GM11168 (cell line): ENCODE data around the gene KMT2C.
"Not testable (repeated sequence)": the region's sequence is repeated elsewhere in the genome, so short reads cannot be mapped to it uniquely, and the experiment has no call there.

Experiments used
- in situ Hi-C: fragments of 300-500 bp; cut with MboI; formaldehyde crosslinking; loops from one replicate; pipeline ENCODE4 v1.12.0; 2022; ENCODE audit warnings: low sequenced_read_pairs; ENCODE audit not compliant: unreplicated experiment

The KMT2C gene

DNA sequence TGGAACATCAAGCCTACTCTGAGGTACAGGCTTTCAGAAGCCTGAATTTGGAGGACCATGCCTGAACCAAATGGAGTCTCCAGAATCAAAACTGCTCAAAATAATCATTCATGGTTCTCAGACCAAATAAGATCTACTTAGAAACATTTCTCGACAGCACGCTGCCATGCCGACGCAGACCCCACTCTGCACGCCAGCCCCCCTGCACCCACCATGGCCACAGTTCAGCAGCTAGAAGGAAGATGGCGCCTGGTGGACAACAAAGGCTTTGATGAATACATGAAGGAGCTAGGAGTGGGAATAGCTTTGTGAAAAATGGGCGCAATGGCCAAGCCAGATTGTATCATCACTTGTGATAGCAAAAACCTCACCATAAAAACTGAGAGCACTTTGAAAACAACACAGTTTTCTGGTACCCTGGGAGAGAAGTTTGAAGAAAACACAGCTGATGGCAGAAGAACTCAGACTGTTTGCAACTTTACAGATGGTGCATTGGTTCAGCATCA lies 6.6 kb upstream of the KMT2C start:
- in situ Hi-C loops, result no loop called here

DNA sequence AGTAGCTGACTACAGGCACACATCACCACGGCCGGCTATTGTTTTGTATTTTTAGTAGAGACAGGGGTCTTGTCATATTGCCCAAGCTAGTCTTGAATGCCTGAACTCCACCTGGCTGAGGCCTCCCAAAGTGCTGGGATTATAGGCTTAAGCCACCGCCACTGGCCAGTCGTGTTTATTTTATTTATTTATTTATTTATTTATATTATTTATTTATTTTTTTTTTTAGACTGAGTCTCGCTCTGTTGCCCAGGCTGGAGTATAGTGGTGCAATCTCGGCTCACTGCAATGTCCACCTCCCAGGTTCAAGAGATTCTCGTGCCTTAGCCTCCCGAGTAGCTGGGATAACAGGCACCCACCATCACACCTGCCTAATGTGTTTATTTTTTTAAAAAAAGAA lies 6.0 kb upstream of the KMT2C start:
- in situ Hi-C loops, result not testable (repeated sequence)

DNA sequence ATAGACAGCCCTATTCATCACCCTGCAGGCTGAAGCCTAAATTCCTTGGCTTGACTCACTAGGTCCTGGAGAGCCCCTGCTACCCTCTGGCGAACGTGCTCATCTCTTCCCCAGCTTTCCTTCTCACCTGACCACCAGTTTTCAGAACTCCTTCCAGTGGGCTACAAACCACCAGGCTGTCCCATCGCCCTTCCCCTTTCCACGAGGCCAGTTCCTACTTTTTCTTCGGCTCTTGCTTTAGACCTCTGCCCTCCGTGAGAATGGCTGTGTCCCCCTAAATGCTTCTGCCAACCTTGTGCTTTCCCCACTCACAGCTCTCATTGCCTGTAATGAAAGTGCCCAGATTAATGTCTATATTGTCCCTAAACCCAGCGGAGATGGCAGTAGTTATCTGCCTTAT lies 5.4 kb upstream of the KMT2C start:
- in situ Hi-C loops, result not testable (repeated sequence)

DNA sequence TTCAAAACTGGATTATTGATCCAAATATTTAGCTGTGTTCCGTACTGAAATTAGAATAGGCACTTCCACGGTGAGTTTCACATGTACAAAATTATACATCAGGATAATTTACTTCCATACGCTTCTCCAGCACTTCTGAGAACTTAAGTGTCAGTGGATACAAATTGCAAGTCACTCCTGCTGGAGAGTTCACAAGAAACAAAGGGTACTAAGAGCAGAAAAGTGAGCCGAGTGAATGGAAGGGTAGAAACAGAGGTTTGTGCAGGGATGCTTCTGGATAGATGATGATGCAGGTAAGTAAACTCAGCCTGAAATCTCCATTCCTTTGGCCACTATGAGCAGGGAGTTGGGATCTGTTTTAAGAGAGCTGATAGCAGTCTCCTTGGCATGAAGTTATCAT lies 2.2 kb upstream of the KMT2C start:
- in situ Hi-C loops, result loop anchor here (10.0 kb wide), 1 partner anchor 103 kb away; no protein-coding TSS in a partner anchor

DNA sequence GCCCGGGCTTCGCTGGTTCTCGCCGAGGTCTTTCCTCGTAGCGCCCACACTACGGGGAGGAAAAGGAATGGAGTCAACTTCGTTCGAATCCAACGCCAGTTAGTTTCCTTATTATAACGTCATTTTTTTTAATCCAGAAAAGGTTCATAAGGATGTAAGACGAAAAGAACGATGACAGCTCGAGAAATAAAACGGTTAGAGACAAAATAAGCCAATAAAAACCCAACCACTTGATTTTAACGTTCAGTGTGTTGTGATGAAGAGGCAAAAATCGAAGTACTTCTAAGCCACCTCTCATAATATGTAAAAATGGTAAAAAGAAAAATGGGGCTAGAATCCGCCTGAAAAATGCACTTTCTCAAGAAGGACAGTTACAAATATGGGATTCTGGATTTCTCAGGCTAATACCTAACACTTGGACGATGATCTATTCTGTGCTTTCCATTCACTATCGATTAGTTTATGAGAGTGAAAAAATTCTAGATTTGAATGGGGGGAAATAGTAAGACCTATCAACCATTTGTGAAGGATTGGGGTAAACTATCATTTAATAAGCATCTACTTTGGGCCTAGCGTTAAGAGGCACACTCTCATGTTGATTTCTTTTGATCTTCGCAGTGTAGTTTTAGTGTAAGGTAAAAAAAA lies 1.2 kb upstream of the KMT2C start:
- in situ Hi-C loops, result loop anchor here (10.0 kb wide), 1 partner anchor 102 kb away; no protein-coding TSS in a partner anchor

DNA sequence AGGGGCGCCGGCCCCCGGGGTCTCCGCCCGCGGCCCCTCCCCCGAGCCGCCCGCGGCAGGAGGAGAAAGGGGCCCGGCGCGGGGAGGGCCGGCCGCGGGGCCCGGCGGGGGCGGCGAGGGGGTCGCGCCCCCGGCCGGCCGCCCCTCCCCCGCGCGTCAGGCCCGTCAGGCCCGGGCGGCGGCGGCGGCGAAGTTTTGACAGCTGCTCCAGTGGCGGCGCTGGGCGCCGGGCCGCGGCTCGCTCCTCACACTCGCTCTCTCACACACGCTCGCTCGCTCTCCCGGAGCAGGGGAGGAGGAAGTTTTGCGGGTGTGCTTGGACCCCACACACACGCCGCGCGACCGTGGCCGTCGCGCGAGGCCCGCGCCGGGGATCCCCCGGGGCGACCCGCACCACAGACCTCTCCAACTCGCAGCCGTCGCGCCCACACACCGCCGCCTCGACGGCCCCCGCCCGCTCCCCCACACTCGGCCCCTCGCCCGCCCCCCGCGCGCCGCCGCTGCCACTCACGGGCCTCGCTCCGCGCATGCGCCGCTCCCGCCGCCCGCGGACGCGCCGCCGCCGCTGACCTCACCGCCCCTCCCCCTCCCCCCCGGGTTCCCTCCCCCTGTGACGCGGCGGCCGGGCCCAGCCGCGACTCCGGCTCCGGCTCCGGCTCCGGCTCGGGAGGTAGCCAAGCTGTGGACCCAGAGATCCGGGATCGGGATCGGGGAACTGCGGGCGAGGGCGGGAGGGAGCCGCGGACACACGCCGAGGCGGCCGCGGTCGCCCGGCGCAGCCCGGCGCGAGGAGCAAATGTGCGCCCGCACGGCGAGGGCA lies 518 bp upstream of the KMT2C start:
- in situ Hi-C loops, result loop anchor here (10.0 kb wide), 1 partner anchor 102 kb away; no protein-coding TSS in a partner anchor

DNA sequence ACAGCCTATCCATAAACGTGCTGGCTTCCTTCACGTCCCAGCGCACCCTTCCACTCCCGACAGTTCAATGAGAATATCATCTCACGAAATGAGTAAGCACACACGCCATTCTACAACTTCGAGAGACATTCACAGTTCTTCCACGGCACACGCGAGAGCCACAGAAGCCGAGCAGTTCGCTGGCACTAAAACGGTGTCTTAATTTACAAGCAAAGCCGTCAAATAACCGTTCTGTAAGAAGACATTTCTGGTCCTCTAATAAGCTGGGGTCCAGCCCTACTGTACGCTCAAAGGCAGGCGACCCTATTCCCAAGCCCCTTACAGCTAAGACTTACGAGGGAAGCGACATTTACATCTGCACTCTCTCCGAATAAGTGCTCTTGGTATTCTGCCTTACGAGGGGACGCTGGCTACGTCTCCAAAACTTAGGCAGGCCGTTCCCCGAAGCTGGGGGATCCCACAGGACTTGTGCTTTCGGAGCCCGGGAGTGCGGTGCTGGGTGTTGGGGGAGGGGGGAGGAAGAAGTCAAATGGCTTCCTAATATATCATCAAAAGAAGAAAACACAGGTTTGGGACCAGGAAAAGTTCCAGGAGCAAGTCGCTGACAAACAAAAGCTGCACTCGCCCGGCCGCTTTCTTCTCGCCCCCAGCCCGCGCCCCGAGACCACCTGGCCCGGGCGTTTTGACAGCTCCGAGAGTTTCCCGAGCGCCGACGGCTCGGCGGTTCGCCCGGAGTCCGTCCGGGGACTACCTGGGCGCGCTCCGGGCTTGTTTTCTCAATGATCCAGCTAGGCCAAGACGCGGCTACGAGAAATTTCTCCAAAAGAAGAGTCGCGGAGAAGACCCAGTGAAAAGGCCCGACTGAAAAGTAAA lies 1.1 kb downstream of the KMT2C start:
- in situ Hi-C loops, result loop anchor here (10.0 kb wide), 1 partner anchor 100 kb away; no protein-coding TSS in a partner anchor

DNA sequence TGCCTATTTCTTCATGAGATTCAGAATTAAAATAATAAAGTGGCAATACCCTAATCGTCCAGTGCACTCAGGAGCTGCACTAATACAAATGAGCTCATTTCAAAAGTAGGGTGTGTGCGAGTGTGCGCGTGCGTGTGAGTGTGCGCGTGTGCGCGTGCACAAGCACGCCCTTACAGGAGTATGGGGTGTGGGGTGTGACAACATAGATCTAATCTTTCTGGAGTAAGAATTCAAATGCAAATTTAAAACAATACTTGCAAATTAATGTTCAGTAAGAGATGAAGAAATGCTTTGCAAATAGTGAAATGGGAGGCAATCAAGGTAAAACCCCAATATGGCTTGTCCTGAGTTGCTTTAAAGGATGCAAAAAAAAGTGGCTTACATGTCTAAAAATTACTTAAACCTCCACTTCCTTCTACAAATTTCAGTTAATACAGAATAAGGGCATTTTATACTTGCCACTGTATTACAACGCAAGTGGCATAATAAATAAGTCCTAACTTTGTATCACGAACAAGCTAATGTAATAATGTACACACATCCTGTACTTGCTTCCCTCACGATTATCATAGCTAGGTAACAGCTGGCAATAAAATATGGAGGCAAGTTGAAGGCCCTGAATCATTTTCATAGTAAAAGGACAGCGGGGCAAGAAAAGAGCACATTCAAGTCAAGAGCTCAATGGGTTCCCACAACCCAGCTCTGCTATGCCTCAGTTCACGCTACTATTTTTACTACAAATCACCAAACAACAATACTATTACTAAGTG lies 1.9 kb downstream of the KMT2C start:
- in situ Hi-C loops, result loop anchor here (10.0 kb wide), 1 partner anchor 99 kb away; no protein-coding TSS in a partner anchor

DNA sequence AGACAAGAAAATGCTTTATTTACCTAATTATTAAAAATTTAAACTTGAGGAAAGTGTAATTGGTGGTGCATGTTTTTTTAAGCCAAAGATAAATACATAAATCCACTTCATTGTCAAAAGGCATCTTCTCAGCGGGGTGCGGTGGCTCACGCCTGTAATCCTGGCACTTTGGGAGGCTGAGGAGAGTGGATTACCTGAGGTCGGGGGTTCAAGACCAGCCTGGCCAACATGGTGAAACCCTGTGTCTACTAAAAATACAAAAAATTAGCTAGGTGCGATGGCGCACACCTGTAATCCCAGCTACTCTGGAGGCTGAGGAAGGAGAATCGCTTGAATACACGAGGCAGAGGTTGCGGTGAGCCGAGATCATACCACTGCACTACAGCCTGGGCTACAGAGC lies 3.1 kb downstream of the KMT2C start:
- in situ Hi-C loops, result loop anchor here (10.0 kb wide), 1 partner anchor 98 kb away; no protein-coding TSS in a partner anchor

DNA sequence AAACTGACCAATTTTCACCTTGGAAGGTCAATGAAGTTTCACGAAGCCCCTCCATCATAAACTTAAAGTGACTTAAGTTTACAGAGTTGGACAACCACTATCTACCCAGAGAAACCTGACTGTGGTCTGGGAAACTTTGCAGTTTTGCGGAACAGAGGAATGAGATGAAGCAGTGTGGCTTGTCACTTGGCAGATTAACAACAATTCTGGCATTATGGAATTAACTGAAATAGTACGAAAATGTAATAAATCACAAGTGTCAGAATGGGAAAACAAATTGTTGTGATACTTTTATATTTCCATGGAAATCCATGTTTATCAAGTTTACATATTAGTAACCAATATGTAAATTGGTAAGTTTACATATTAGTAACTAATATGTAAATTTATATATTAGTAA lies 4.9 kb downstream of the KMT2C start:
- in situ Hi-C loops, result loop anchor here (10.0 kb wide), 1 partner anchor 96 kb away; no protein-coding TSS in a partner anchor

DNA sequence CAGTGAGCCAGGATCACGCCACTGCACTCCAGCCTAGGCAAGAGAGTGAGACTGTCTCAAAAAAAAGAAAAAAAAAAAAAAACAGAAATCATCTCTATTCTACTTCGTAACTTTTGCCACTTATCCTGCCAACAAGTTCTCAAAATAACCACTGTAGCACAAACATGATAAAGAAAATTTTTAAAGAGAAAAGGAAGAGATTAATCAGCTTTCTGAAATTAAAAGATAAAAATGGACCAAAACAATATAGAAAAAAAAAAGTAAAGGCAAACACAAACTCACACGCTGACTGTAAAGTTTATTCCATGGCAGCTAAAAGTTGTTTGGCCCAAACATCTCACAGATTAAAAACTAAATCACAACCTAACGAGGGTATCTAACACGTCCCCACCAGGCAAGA lies 5.7 kb downstream of the KMT2C start:
- in situ Hi-C loops, result loop anchor here (10.0 kb wide), 1 partner anchor 95 kb away; no protein-coding TSS in a partner anchor

DNA sequence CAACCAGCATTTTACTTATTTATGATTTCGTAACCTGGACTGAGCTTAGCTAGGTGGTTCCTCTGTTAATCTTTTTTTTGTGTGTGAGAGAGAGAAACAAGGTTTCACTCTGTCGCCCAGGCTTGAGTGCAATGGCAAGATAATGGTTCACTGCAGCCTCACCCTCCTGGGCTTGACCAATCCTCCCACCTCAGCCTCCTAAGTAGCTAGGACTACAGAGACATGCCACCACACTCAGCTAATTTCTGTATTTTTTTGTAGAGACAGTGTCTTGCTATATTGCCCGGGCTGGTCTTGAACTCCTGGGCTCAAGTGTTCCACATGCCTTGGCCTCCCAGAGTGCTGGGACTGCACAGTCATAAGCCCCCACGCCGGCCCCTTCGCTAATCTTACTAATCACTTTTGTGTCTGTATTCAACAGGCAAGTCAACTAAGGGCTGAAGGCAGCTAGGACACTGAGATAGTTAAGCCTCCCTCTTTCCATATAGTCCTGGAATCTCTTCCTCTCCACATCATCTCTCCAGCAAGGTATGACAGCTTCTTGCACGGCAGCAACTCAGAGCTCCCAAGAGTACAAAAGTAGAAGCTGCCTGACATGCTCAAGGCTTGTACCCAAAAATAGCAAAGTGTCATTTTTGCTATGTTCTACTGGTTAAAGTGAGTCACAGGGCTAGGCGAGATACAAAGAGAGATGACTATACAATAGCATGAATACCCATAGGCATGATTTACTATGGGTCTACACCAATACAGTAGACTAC lies 11.3 kb downstream of the KMT2C start:
- in situ Hi-C loops, result no loop called here

DNA sequence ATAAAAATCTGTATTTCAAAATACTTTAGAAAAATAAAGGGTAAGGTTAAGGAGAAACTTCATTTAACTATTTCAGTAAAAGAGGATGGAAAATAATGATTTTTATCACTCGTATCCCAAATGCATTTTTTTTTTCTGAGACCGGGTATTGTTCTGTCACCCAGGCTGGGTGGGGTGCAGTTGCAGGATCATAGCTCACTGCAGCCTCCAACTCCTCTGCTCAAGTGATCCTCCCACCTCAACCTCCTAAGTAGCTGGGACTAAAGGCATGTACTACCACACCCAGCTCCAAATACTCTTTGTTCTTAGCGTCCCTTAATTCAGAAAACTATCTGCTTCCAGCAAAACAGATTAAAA lies 11.8 kb downstream of the KMT2C start:
- in situ Hi-C loops, result no loop called here

DNA sequence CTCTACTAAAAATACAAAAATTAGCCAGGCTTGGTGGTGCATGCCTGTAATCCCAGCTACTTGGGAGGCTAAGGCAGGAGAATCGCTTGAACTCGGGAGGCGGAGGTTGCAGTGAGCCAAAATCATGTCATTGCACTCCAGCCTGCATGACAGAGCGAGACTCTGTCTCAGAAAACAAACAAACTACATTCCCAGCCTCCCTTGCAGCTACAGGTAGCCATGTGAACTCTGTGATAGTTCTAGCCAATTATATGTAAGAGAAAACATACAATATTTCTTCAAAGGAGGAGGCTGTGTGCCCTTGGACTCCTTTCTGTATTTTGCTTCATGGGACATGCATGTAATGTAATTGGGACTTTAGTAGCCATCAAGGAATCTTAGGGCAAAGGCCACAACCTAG lies 12.6 kb downstream of the KMT2C start:
- in situ Hi-C loops, result not testable (repeated sequence)

DNA sequence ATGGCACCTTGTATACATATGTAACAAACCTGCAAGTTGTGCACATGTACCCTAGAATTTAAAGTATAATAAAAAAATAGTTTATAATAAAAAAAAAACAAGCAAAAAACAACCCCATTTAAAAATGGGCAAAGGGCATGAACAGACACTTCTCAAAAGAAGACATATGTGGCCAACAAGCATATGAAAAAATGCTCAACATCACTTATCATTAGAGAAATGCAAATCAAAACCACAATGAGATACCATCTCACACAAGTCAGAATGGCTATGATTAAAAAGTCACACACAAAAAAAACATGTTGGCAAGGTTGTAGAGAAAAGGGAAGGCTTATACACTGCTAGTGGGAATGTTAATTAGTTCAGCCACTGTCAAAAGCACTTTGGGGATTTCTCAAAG lies 14.9 kb downstream of the KMT2C start:
- in situ Hi-C loops, result not testable (repeated sequence)

DNA sequence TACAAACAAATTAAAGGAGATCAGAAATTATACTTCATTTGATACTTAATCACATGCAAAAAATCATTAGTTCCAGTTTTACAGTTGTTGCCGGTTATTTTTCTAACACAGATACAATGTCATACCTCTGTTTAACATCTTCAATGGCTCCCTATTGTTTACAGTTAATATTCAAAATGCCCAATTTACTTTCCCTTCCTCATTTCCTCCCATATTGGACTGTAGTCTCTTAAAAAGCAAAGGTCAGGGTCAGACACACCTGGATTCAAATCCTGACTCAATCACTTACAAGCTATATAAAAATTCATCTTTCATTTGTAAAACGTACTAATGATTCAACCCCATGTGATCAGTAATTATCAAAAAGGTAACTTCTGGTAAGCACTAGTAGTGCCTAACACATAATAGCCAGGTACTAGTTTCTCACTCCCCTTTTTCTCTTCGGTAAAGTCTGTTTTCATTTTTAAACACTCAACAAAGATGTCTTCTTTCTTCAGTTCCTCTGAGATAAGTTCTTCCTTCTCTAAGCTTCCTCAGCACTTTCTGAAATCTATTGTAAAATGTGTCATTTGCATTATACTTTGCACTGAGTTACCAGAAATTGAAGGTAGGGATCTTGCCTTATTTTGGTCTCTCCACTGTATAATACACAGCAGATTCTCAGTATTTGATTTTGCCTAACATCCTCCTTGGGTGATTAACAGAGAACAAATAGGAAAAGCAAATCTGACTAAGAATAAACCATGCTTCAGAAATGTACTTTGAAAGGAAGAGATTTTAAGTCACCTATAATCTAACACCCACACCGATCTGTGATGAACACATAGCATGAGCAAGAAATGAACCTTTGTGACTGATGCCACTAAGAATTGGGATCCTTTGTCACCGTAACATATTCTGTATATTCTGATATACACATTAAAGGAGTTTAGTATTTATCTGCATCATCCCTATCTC lies 16.1 kb downstream of the KMT2C start:
- in situ Hi-C loops, result no loop called here

DNA sequence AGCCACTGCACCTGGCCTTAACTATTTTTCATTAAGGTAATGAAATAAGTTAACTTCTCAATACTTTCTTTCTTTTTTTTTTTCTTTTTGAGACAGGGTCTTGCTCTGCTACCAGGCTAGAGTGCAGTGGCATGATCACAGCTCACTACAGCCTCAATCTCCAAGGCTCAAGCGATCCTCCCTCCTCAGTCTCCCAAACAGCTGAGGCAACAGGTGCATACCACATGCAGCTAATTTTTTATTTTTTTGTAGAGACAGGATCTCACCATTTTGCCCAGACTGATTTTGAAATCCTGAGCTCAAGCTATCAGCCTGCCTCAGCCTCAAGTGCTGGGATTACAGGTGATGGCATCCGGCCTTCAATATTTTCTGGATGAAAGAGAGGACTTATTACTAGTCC lies 21.0 kb downstream of the KMT2C start:
- in situ Hi-C loops, result no loop called here

DNA sequence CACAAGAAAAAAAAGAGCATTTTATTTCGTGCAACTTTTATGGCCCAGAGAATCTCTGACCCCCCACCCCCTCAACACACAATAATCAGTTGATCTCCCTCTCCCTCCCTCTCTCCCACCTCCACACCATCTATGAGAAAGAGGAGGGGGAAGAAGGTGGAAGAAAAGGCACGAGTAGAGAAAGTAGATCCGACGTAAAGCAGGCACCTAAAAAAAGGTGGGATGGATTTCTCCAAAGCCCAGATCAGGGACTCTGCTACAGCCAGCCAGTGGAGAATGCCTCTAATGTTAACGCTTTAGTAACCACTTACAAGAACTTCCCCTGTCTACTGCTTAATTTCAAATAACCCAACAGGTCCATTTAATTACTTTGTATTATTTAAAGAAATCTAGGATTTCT lies 24.4 kb downstream of the KMT2C start:
- in situ Hi-C loops, result no loop called here
